Hepatic stellate cell (primary cell): Measurements from ENCODE around the gene RCE1.

ENCODE experiments used
- DNase-seq: peaks from one replicate; pipeline ENCODE4 v3.0.0; 2011; ENCODE audit warnings: low spot score

RCE1 gene

DNA sequence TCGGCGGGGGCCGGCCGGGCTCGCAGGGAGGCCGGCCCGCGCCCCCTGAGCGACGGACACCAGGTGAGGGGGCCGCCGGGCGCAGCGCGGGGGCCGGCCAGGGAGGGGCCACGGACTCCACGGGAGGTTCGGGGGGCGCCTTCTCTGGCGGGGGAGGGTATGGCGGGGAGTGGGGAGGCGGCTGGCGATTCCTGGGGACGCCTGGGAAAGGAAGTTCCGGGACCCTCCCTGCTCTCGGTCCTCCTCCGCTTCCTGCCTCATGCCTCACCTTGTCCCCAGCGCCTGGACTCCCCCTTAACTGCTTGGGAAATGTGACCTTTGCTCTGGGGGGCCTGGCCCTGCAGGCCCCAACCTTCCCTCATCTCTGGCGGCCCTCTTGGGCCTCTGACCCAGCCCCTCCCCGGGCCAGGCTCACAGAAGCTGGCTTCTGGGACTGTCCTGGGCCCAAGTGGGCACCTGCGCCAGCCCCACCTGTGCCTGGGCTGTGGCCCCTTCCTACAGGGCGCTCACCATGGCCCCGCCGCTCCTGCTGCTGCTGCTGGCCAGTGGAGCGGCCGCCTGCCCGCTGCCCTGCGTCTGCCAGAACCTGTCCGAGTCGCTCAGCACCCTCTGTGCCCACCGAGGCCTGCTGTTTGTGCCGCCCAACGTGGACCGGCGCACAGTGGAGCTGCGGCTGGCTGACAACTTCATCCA, 14.1 kb downstream of the RCE1 start:
- DNase-seq: no peak

- DNase-seq: no peak
Measured at GRCh38 chr11:66857927-66858185, 14.6 kb downstream of the RCE1 start.

- DNase-seq: no peak
Measured at GRCh38 chr11:66858186-66858938, 15.1 kb downstream of the RCE1 start.

DNA sequence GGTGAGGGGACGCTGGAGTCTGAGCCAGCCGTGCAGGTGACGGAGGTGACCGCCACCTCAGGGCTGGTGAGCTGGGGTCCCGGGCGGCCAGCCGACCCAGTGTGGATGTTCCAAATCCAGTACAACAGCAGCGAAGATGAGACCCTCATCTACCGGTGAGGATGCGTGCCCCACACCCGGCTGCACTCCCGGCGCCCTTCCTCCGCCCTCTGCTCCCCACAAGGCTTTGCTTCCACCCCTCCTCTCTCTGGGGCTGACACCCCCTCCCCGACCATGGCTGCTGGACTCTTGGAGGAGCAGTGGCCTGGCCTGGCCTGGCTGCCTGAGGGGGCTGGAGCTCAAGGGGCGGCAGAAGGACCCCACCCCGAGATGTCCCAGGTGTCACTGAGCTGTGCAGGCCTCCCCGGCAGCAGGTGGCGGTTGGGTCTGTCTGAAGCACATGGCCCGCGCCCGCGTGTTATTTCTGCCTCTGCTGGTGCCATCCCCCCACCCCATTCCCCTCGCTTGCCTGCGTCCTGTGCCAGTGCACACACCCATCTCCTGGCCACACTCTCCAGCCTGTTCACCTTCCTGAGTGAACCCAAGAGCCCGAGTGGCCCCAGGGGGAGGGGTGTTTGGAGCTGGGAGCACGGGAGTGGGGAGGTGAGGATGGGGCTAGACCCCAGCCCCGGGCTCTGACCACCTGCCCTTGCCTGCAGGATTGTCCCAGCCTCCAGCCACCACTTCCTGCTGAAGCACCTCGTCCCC, 15.9 kb downstream of the RCE1 start:
- DNase-seq: no peak

GRCh38 chr11:66859686-66860448, 16.6 kb downstream of the RCE1 start:
- DNase-seq: no peak

DNA sequence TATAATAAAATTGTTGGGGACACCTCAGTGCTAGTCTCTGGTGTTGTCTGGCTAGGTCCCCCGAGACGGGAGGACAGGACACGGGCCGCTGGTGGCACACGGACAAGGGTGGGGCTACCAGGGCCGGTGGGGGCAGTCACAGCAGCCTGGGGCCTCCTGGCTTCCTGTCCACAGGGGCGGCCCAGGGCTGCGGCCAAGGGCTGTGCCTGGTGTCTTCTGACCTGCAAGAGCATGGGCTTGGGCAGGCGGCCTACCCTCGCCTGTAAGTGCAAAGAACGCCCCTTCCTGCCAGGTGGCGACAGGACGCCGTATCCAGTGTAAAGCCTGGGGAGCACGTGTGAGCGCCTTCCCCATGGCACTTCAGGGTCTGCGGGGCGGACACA, 17.2 kb downstream of the RCE1 start:
- DNase-seq: no peak

- no peak for DNase-seq
Measured at GRCh38 chr11:66861038-66861773, 18.0 kb downstream of the RCE1 start.

DNA sequence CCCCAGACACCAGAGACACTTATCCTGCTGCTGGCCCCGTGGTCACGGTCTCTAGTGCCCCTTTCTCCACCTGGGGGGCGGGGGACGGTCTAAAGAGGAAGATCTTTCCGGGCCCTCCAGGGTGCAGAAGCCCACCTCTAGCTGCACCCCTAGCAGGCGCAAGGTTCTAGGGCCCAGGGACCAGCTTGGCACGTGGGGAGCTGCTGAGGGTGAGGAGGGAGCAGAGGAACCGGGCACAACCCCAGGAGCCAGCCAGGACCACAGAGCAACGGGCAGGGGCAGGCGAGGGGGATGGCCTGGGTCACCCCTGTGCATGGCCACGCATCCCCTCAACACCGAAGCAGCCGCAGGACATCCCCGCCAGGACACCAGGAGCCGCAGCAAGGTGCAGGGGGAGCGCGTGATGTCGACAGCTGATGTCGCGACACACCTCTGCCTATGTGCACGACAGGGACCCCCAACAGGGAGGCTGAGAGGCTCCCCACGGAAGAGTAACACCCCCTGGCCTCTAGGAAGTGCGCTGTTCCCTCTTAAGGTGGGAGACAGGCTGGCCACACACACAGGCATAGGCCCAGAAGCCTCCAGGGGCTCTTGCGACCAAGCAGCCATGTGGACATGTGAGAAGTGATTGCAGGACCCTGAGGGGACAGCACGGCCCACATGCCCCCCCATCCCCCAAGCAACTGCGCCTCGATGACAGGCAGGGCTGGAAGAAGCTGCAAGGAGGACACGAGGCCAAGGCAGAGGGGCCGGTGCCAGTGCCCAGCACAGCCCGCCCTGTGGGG, 18.7 kb downstream of the RCE1 start:
- no peak for DNase-seq

DNA sequence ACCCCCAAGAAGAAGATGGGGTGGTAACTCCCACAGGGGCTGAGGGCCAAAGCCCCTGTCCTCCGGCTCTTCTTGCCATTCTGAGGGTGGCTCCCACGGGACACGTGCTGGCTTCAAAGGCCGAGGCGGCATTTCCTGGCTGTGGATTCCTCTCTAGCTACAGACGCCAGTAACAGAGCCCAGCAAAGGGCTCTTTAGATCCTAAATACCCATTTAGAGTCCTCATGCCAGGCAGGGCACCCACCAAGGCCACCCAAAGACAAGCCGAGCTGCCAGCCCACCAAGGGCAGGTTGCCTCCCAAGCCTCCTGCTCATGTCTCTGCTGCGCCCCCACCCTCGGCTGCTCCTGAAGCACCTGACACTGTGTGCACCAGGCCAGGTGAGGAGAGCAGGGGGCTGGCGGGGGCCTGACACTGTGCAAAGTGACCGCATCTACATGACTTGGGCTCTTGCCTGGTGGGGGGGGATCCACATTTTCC, 19.4 kb downstream of the RCE1 start:
- DNase-seq: no peak

DNA sequence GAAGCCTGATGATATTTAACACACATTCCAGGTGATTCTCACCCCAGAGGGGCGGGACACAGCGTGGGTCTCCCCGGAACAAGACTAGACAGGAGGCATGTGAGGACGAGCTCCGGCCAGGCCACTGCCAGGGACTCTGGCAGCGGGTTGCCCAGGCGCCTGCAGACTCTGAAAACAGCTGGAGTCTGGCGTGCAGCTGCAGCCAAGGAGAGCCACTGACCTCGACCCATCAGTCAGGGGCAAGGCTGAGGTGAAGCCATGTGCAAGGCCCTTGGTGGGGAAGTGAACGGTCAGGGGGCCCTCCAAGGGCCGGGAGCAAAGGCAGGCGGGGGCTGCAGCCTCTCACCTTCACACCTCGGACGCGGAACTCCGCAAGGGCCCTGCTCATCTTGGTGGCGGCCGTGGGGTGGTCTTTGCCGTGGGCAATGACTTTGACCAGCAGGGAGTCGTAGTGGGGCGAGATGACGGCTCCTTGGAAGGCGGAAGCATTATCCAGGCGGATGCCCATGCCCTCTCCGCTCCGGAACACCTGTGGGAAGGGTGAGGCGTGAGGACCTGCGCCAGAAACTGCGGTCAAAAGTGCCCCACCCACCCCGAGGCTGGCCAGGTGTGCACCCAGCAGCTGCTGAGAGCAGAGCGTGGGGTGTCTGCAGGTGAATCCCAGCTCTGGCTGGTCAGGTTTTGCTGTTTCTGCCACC, 20.3 kb downstream of the RCE1 start:
- DNase-seq: no peak

DNA sequence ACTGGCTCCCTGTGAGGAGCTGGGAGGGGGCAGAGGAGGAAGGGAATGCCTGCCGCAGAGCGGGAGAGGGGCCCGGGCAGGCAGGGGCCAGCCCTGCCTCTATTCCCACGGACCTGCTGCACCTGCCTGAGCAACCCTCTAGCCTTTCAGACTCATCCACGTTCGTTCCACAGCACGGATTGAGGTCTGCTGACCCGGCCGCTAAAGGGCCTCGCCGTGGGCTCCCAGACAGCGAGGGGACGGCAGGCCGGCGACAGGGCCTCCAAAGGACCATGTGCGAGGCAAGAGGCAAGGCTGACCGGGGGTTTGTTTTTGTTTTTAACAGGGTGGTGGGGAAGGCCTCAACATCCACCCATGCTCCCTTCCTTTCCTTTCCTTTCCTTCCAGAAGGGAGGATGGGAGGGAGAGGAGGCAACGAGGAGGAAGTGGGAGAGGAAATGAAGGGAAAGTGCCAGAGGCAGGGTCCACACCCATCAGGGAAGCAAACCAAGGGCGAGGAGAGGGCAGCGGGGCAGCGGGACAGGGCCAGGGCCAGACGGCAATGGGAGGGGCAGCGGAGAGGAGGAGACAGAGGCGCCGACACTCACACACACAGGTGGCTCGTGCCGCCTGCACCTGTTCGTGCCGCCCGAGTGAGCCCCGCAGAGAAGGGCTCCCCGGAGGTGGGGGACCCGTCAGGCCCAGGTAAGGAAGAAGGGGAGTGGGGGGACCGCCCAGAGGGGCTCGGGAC, 21.1 kb downstream of the RCE1 start:
- no peak for DNase-seq

- no peak for DNase-seq
Measured at GRCh38 chr11:66864924-66865697, 21.9 kb downstream of the RCE1 start.

DNA sequence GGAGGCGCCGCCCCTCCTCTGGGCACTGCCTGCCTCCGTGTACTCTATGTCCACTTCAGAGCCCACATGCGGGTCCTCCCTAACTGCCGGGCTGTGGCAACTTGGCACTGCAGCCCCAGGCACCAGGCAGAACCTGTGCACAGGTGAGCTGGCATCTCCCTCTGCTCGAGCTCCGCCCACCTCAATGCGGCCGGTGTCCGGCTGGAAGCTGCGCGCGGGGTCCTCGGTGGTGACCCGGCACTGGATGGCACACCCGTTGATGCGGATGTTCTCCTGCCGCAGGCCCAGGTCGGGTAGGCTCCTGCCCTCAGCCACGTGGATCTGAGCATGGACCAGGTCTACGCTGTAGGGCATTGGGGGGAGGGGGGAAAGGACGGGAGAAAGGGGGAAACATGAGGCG, 22.8 kb downstream of the RCE1 start:
- no peak for DNase-seq

DNA sequence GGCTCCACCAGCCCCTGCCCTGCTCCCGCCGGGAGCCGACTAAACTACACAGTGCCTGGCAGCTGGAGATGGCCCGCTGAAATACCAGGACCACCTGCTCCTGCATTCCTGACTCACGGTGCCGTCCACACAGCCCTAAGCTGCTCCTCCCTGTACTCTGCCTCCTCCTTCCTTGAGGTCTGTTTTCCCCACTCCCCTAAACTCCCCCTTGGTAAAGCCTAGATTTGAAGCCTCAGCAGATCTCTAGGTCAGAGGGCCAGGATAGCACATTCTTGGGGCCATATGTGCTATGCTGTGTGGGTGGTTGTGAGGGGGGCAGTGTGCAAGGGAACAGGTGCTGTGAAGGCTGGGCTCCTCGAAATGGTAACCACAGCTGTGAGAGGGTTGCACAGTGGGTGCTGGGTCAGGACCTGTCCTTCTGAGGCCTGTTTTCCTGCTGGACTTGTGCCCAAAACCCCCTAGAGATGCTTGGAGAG, 23.3 kb downstream of the RCE1 start:
- no peak for DNase-seq

DNA sequence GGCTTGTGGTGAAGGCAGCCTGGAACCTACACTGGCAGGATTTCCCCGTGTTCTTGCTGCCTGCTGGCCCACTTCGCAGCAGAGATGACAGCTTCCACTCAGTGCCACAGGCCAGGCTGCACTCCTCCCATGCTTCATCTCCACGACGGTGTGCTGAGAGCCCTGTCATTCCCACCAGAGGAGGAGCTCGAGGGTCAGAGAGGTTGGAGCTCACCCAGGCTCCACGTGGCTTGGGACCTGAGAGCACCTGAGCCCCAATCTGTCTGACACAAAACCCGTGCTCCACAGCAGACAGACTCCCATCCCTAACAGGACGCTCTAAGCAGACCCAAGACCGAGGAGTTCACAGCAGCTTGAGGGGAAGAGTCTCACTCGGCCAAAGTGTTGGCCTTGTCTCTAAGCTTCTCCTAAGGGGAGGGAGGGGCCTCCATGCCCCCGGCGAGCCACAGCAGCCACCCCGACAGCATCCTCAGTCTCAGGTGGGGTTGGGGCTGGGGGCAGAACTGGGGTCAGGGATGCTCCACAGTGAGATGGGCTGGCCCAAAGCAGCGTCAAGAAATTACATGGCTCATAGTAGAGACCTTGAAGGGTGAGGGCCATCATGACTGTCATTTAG, 24.3 kb downstream of the RCE1 start:
- no peak for DNase-seq

DNA sequence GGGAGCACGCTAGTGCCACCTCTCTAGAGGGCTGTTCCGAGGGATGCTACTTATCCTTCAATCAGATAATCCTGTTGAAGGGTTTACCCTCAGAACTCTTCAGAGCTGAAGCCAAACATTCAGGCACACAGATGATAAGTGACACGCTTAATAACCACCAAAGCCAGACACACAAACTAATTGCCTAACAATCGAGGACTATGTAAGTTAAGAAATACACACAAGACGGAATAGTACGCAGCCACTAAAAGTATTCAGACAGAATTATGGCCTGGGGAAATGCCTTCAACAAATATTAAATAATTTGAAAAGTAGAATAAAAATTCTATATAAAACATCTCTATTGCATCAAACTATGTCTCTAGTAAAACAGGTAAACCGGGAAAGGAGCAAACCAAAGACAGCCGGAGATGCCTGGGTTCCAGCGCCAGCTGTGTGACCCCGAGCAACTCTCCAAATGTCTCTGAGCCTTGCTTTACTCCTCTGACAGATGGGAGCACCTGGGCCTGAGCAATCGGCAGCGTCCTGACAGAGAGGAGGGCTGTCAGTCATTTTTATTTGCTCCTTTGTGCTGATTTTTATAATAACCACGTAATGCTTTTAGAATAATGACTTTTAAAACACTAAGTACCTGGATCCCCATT, 25.0 kb downstream of the RCE1 start:
- no peak for DNase-seq

DNA sequence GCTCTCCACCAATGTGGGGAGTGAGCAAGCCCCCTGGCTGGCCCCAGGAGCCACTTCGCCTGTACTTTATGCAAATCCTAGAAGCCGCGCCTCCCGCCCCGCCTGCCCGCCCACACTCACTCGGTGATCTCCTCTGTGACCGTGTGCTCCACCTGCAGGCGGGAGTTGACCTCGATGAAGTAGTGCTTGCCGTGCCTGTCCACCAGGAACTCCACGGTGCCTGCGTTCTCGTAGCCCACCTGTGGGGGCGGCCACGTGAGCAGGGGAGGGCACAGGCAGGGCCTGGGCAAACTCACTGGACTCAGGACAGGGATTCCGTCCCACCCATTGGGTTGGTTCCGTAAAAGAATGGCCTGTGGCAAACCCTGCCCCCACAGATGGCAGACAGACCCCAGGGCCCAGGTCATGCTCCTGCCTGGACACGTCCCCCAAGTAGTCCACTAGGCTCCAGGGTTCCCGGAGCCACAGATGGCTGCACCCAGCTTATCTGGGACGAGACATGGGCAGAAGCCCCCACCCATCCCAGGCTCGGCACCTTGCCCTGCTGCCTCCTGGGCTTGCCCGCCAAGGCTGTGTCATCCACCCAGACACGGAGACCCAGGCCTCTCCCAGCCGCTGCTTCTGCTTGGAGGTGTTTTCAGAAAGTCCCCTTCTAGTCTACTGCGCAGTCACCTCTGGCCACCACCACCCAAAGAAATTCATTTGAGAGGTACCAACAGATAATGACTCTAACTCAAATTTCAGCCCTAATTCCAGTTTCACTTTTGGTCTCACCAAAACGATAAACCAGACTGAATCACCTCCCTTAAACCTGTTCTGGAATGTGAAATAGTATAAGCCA, 25.7 kb downstream of the RCE1 start:
- DNase-seq: no peak
